VCaP (cell line): ENCODE data around the gene SIK2.

Experiments used
- H3K27ac ChIP-seq: fragments of 450-650 bp; 2 replicates; pipeline ENCODE4 v1.5.1; 2017
- CTCF ChIP-seq: fragments of 450-650 bp; conservative IDR thresholded peaks from 2 replicates; pipeline ENCODE4 v1.5.1; 2017; ENCODE audit warnings: mild to moderate bottlenecking, moderate library complexity

Gene SIK2

GRCh38 chr11:111660822-111661221 is 58.6 kb downstream of the SIK2 start:
- no peak for TF ChIP-seq CTCF
- H3K27ac ChIP-seq, result no peak overlapping the region

- TF ChIP-seq CTCF, result no peak
- H3K27ac ChIP-seq, result no peak overlapping the region
Observed at GRCh38 chr11:111663820-111664219, 61.6 kb downstream of the SIK2 start.

DNA sequence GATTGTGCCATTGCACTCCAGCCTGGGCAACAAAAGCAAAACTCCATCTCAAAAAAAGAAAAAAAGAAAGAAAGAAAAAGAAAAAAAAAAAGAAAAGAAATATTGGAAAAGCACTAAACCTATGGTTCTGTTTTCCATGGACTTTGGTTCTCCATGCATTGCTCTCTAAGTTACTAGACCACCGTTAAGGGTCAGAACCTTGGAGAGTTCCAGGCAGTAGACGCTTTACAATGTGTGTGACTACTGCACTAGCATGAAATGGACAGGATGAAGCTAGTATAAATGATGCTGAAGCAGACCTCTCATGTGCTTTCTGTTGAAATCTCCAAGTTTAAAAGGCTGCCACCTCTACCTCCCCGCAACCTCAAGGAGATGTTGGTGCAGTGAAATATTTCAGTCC is 63.5 kb downstream of the SIK2 start:
- no peak overlapping the region for H3K27ac ChIP-seq
- TF ChIP-seq CTCF, result no peak

- no peak for TF ChIP-seq CTCF
- no peak overlapping the region for H3K27ac ChIP-seq
Observed at GRCh38 chr11:111668980-111669379, 66.7 kb downstream of the SIK2 start.

DNA sequence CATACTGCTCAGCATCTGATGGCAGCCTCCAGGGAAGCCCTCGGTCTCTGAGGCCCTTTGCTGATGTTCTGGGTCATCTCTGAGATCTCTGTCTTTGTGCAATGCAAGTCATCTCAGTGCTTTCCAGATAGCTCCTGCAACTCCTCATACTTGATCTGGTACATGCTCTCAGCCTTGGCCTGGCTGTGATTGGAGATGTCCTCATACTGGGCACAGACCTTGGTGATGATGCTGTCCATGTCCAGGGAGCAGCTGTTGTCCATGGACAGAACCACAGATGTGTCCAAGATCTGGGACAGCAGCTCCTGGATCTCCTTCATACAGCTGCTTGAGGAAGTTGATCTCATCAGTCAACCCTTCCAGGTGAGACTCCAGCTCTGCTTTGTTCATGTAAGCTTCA is 69.1 kb downstream of the SIK2 start:
- no peak for TF ChIP-seq CTCF
- H3K27ac ChIP-seq, result no peak overlapping the region

GRCh38 chr11:111672949-111673348 is 70.7 kb downstream of the SIK2 start:
- no peak overlapping the region for H3K27ac ChIP-seq
- no peak for TF ChIP-seq CTCF

DNA sequence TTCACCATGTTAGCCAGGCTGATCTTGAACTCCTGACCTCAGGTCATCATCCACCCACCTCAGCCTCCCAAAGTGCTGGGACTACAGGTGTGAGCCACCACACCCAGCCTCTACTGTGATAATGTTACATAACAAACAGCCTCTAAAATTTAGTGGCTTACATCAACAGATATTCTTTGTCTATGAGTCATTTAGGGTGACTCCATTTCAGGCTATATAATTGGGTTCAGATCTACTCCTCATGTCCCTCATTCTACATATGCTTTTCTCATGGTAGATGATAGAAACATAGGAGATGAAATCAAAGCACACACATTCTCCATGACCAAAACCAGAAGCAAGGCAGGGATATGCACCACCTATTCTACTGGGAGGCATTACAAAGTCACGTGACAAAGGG is 72.7 kb downstream of the SIK2 start:
- no peak overlapping the region for H3K27ac ChIP-seq
- no peak for TF ChIP-seq CTCF

DNA sequence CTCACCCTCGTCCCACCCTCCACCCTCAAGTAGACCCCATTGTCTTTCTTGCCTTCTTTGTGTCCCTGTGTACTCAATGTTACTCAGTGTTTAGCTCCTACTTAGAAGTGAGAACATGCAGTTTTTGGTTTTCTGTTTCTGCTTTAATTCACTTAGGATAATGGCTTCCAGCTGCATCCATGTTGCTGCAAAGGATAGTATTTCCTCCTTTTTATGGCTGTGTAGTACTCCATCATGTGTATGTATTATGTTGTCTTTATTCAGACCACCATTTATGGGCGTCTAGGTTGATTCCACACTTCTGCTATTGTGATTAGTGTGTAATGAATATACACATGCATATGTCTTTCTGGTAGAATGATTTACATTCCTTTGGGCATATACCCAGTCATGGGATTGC is 73.6 kb downstream of the SIK2 start:
- no peak for TF ChIP-seq CTCF
- H3K27ac ChIP-seq, result no peak overlapping the region
